IMR-90 (cell line): ENCODE data around the gene RAB18.

Experiments
- BHLHE40 ChIP-seq: fragments of 150-350 bp; IDR thresholded peaks from 2 replicates; pipeline ENCODE4 v1.6.1; 2016; ENCODE audit warnings: mild to moderate bottlenecking, low read depth, low read length
- CEBPB ChIP-seq: IDR thresholded peaks from 2 replicates; pipeline ENCODE4 v1.6.1; 2012; ENCODE audit warnings: low read depth, low read length, improper control_type of control experiment
- CHD1 ChIP-seq: IDR thresholded peaks from 2 replicates; pipeline ENCODE4 v1.6.1; 2012; ENCODE audit warnings: low read depth, low read length, improper control_type of control experiment
- FOS ChIP-seq: fragments of 150-350 bp; IDR thresholded peaks from 2 replicates; pipeline ENCODE4 v1.6.1; 2016; ENCODE audit warnings: low read depth, low read length
- MAZ ChIP-seq: IDR thresholded peaks from 2 replicates; pipeline ENCODE4 v1.6.1; 2012; ENCODE audit warnings: low read depth, mild to moderate bottlenecking, low read length, improper control_type of control experiment, moderate library complexity, borderline replicate concordance
- MXI1 ChIP-seq: IDR thresholded peaks from 2 replicates; pipeline ENCODE4 v1.6.1; 2012; ENCODE audit warnings: low read depth, mild to moderate bottlenecking, low read length, moderate library complexity, borderline replicate concordance
- NFE2L2 ChIP-seq: fragments of 150-350 bp; IDR thresholded peaks from 2 replicates; pipeline ENCODE4 v1.6.1; 2016; ENCODE audit warnings: low read depth, mild to moderate bottlenecking, low read length
- POLR2A ChIP-seq: IDR thresholded peaks from 2 replicates; pipeline ENCODE4 v1.6.1; 2012; ENCODE audit warnings: mild to moderate bottlenecking, low read depth, low read length
- RAD21 ChIP-seq: IDR thresholded peaks from 2 replicates; pipeline ENCODE4 v1.6.1; 2012; ENCODE audit warnings: low read length, improper control_type of control experiment
- RFX5 ChIP-seq: IDR thresholded peaks from 2 replicates; pipeline ENCODE4 v1.8.0; 2012; ENCODE audit warnings: low read depth, mild to moderate bottlenecking, low read length, moderate library complexity
- SMC3 ChIP-seq: fragments of 150-350 bp; IDR thresholded peaks from 2 replicates; pipeline ENCODE4 v1.6.1; 2016; ENCODE audit warnings: low read depth, mild to moderate bottlenecking, antibody characterized with exemption, low read length, moderate library complexity
- TF ChIP-seq, protein P1 (sequence below): conservative IDR thresholded peaks from 2 replicates; pipeline ENCODE4 v1.5.1; 2012; ENCODE audit warnings: mild to moderate bottlenecking, low read depth, low read length, improper control_type of control experiment
- TF ChIP-seq, protein P2 (sequence below): fragments of 150-350 bp; IDR thresholded peaks from 2 replicates; pipeline ENCODE4 v1.6.1; 2017; ENCODE audit warnings: mild to moderate bottlenecking, antibody characterized with exemption, low read length, low read depth

DNA sequence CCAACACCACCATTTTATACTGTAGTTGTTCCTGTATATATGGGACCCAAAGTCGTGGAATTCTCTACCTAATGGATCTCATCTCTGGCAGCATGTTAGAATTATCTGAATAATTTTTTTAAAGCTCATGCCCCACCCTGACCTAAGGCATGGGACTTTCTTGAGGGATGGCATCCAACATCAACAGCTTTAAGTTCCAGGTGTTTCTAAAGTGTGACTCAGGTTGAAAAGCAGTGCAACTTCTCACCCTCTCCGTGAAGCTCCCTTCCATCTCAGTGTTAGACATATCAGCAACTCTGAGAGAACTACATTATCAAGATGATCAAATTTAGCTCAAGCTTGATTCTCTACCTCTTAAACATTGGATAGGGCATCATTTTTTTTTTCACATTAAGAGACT lies 18.1 kb upstream of the RAB18 start:
- TF ChIP-seq SMC3 = no peak
- TF ChIP-seq RAD21 = no peak
- TF ChIP-seq, protein P1, sequence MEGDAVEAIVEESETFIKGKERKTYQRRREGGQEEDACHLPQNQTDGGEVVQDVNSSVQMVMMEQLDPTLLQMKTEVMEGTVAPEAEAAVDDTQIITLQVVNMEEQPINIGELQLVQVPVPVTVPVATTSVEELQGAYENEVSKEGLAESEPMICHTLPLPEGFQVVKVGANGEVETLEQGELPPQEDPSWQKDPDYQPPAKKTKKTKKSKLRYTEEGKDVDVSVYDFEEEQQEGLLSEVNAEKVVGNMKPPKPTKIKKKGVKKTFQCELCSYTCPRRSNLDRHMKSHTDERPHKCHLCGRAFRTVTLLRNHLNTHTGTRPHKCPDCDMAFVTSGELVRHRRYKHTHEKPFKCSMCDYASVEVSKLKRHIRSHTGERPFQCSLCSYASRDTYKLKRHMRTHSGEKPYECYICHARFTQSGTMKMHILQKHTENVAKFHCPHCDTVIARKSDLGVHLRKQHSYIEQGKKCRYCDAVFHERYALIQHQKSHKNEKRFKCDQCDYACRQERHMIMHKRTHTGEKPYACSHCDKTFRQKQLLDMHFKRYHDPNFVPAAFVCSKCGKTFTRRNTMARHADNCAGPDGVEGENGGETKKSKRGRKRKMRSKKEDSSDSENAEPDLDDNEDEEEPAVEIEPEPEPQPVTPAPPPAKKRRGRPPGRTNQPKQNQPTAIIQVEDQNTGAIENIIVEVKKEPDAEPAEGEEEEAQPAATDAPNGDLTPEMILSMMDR = no peak
- TF ChIP-seq, protein P2, sequence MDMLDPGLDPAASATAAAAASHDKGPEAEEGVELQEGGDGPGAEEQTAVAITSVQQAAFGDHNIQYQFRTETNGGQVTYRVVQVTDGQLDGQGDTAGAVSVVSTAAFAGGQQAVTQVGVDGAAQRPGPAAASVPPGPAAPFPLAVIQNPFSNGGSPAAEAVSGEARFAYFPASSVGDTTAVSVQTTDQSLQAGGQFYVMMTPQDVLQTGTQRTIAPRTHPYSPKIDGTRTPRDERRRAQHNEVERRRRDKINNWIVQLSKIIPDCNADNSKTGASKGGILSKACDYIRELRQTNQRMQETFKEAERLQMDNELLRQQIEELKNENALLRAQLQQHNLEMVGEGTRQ = no peak
- TF ChIP-seq CEBPB = no peak
- no peak for TF ChIP-seq CHD1
- no peak for TF ChIP-seq BHLHE40
- no peak for TF ChIP-seq NFE2L2
- TF ChIP-seq POLR2A = no peak
- no peak for TF ChIP-seq MXI1
- TF ChIP-seq FOS = no peak
- TF ChIP-seq MAZ = no peak
- no peak for TF ChIP-seq RFX5
